Ovary (tissue), 3 donors: ENCODE results near the gene WWTR1.

Source experiments
- EP300 ChIP-seq: sonication (generic); formaldehyde crosslinking; IDR thresholded peaks from one replicate; pipeline ENCODE4 v1.6.1; 2017; ENCODE audit warnings: antibody characterized with exemption
- POLR2A ChIP-seq: fragments of 450-650 bp; IDR thresholded peaks from one replicate; pipeline ENCODE4 v1.6.1; 2017; ENCODE audit warnings: antibody characterized with exemption, mild to moderate bottlenecking, moderate library complexity
- TF ChIP-seq, protein P1 (sequence below), 3 donors: fragments of 450-650 bp in 2 of 3; fragments of 200-600 bp in 1 of 3; IDR thresholded peaks; one replicate each; pipeline versions ENCODE4 v1.5.1 to v1.8.0; 2016 to 2022; ENCODE audit warnings: antibody characterized with exemption in 3 of 3, mild to moderate bottlenecking in 1 of 3
- donor health status: DM: no; HTN: no; CAD: no.

DNA sequence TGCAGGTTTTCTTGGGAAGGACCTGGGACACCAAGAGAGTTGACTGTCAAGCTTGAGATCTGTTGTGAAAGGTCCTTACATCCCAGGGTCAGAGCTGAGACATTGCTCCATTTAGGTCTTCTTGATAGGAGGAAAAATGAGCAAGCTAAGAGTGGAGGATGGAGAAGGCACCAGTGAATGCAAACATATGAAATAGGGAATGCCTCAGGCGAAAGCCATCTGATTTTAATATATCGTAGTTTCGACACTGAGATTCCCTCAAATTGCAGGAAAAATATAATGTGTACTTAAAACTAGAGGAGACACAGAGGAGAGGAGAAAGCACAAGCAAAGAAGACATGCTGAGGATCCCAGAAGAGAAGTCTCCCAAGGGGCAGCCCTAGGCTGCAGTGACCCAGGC is 97.8 kb downstream of the WWTR1 start:
- TF ChIP-seq, protein P1, sequence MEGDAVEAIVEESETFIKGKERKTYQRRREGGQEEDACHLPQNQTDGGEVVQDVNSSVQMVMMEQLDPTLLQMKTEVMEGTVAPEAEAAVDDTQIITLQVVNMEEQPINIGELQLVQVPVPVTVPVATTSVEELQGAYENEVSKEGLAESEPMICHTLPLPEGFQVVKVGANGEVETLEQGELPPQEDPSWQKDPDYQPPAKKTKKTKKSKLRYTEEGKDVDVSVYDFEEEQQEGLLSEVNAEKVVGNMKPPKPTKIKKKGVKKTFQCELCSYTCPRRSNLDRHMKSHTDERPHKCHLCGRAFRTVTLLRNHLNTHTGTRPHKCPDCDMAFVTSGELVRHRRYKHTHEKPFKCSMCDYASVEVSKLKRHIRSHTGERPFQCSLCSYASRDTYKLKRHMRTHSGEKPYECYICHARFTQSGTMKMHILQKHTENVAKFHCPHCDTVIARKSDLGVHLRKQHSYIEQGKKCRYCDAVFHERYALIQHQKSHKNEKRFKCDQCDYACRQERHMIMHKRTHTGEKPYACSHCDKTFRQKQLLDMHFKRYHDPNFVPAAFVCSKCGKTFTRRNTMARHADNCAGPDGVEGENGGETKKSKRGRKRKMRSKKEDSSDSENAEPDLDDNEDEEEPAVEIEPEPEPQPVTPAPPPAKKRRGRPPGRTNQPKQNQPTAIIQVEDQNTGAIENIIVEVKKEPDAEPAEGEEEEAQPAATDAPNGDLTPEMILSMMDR (IDR thresholded peaks at IDR 0.05), result no peak
- TF ChIP-seq POLR2A, result no peak
- no peak for TF ChIP-seq EP300
